ENCODE results near the gene DCDC2C. TPM values are rescaled to one million over a fixed set of nuclear protein-coding genes. Genes with fewer than 3 reads are reported as not detected.

The DCDC2C gene
- total RNA-seq, 1 experiment from 2014 or later, result not detected

DNA sequence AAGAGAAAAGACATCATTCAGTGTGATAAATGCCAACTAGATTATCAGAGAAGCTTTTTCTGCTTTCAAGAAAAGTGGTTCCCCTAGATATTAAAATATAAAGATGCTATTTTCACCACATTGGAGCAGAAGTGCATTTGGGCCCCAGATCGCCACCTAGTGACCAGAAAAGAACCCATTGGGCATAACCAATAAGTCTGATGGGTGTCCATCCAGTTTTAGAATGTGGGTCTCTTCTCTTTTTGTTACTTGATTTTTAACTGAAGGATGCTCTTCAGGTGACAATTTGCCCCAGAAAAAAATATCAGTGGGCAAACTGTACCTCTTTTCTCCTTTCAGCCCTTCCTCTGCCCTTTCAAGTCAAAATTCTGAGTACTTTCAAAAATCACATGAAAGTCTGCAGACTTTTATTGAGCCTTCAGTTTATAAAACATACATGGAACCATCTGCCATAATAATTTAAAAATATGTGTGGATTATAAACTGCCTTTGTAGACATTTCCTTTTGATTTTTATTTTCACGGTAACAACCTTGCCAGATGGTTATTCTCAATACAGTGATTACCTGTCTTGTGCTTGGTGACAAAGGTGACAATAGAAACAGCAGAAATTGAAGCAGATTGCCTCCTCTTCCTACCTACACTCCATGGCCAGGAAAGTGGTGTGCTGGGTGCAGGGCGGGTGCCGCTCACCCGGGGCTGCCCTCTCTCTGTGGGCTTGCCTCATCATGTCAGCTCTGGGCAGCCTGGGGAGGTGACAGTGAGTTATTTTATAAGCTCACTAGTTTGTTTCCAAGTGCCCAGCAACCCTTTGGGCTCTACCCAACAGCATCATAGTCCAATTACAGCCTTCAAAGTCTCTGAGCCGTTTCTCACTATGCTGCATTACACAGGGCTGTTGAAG is 124.5 kb downstream of the DCDC2C start:
- peak; percentile 66 for DNase-seq (ENCODE audit: low read depth, low spot score)
- in situ Hi-C loops (cut with HindIII; ENCODE audit: low pct_unique_long_range_greater_than_20kb, low sequenced_read_pairs), result no loop called here

DNA sequence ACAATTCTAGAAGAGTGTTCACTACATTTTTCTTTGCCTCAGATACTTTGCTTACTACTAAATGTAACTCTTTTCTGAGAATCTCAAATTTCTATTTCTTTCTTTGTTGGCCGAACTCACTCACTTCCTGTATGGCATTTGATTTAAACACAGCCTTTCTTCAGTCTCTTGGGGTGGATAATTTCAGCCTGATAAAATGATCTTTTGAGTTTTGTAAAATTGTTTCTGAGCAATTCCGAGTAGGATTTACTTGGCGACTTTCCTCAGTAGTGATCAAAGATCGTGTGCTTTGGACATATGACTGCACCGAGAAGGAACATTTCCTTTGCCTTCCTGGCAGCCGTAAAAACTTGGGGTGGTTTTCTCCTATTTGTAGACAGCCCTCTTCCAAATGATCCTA is 127.4 kb downstream of the DCDC2C start:
- in situ Hi-C loops (cut with HindIII; ENCODE audit: low pct_unique_long_range_greater_than_20kb, low sequenced_read_pairs), result no loop called here
- DNase-seq (ENCODE audit: low read depth, low spot score), result no peak

DNA sequence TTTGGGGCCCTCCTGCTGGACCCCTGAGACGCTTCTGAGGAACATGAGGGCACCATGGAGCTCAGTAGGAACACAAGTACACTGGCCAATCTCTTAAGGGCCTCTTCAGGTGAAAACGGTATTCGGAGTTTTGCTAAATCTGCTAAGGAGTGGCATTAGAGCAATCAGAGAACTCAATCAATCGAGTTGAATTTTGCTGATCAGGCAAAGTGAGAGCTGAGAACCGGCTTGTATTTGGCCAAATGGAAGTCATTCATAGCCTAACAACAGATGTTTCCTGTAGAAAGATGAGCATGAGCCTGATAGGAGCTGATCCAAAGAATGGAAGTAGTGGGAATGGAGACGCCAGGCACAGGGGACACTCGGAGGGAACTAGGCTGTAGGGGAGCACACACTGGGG is 133.7 kb downstream of the DCDC2C start:
- no peak for DNase-seq (ENCODE audit: low read depth, low spot score)
- in situ Hi-C loops (cut with HindIII; ENCODE audit: low pct_unique_long_range_greater_than_20kb, low sequenced_read_pairs), result no loop called here

DNA sequence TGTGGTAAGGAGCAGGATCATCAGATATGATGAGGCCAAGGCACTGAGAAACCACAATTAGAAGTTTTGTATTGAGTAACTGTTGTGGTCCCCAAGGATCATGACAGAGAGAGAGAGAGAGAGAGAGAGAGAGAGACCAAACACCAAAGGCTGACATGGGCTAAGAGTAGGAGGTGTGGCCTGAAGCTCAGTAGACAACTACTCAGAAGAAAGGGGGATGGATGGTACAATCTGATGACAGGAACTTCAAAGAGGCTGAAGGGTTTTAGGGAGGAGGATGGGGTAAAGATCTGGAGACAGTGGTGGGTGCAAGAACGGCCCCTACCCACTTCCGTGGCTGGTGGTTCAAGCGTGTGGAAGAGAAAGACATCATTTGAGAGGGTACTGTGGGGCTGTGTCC is 135.0 kb downstream of the DCDC2C start:
- no peak for DNase-seq (ENCODE audit: low read depth, low spot score)
- in situ Hi-C loops (cut with HindIII; ENCODE audit: low pct_unique_long_range_greater_than_20kb, low sequenced_read_pairs), result no loop called here

DNA sequence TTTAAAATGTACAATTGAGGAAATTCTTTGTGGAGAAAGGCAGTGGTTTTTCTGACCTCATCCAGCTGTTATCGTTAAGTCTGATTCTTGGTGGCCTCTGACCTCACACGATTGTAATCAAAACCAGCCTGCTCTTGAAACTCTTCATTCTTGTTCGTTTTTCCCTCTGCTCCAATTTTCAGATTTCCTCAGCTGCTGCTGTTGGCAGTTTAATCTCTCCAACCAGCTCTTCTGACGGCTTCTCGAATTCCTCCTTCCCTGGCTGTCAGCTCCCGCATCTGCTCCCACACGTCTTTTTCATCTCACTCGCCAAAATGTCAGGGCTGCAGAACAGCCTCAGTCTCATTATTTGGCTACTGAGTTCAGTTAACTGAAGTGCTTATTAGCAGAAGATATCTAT is 136.1 kb downstream of the DCDC2C start:
- DNase-seq (ENCODE audit: low read depth, low spot score), result no peak
- in situ Hi-C loops (cut with HindIII; ENCODE audit: low pct_unique_long_range_greater_than_20kb, low sequenced_read_pairs), result no loop called here

DNA sequence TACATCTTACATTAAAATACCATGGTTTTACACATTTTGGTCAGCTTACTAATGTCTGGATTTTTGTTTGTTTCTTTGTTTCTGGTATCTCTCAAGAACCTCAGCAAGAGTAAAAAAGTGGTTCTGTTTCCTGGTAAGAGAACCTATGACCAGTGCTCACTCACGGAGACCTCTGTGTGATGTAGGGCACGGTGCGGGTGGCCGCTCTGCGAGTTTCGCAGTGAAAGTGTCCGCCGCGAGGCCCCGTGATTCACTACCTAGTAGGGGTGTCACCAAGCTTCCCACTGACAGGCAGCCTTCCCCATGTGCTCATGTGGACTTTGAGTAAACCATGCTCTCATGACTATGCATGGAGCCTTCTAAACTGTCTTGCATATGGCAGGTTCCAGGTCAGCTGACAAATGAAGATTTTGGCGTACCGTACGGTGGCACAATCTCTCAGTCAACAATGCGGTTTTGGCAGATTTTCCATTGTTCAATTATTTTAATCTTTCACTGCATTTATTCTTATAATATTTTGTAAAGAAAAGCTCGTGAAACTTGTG is 137.3 kb downstream of the DCDC2C start:
- in situ Hi-C loops (cut with HindIII; ENCODE audit: low pct_unique_long_range_greater_than_20kb, low sequenced_read_pairs), result no loop called here

DNA sequence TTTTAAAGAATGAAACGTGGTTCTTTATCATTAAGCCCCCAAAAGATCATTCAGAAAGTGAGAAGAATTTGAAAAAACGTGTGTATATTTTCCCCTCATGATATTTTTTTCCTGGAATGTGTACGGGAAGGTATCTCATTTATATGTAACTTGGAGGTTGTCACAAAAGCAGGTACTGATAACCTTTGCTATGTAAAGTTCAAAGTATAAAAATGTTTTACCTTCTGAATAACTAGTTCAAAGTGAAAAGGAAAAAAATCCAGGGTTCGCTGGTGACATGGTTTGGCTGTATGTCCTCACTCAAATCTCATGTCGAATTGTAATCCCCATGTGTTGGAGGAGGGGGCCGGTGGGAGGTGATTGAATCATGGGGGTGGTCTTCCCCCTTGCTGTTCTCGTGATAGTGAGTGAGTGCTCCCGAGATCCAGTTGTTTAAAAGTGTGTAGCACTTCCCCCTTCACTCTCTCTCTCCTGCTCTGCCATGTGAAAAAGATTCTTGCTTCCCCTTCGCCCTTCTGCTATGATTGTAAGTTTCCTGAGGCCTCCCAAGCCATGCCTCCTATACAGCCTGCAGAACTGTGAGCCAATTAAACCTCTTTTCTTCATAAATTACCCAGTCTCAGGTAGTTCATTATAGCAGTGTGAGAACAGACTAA is 144.2 kb downstream of the DCDC2C start:
- in situ Hi-C loops (cut with HindIII; ENCODE audit: low pct_unique_long_range_greater_than_20kb, low sequenced_read_pairs), result no loop called here
- DNase-seq (ENCODE audit: low read depth, low spot score), result no peak

More for the DNA sequence above, 137.3 kb downstream of the DCDC2C start:
- DNase-seq (ENCODE audit: low read depth, low spot score), result no peak

DNA sequence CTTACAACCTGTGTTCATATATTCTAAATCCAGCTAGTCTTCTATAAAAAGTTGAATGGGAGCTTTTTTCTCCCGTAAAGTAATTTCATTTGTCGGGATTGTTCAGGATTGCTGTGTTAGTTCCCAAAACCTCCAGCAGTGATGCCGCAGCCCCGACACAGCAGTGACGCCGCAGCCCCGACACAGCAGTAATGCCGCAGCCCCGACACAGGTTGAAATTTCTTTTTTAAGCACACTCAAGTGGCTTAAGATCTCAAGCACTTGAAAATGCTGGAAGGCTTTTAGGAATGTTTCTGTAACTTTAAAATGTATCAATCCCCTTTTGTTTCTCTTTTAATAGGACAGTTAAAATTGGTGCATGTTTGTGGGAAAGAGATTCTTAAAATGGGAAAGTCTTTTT is 145.4 kb downstream of the DCDC2C start:
- in situ Hi-C loops (cut with HindIII; ENCODE audit: low pct_unique_long_range_greater_than_20kb, low sequenced_read_pairs), result no loop called here
- no peak for DNase-seq (ENCODE audit: low read depth, low spot score)

DNA sequence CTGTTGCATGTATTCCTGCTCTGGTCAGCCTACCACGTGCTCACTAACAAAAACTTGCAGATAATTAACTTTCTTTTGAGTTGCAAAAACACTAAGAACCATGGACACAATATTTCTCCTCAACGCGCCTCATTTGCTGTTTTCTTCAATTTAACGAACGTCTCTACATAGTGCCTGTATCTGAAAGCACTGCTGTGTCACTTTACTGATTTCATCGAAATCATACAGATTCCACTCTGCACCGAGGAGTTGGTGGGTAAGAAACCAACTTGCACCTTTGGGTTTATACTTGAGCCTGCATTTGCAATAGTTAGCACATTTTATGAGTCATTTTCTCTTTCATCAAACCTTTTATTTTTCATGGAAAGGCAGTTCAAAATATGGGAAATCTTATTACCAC is 145.8 kb downstream of the DCDC2C start:
- no peak for DNase-seq (ENCODE audit: low read depth, low spot score)
- in situ Hi-C loops (cut with HindIII; ENCODE audit: low pct_unique_long_range_greater_than_20kb, low sequenced_read_pairs), result no loop called here

DNA sequence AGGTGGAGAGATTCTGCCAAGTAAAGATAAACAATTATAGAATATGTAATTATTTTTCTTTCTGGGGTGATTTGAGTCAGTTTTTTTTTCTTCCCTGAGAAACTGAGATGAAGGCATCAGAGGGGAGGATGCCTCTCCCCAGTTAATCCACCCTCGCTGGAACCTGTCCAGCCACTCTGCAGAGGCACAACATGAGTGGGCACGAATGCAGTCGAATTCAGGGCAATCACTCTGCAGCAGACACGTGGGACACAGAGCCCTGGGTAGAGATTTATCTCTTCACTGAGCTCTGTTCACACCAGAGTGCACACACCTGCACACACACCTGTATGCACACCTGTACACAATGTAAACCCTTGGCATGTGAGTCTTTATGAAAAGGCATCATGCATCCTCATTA is 154.2 kb downstream of the DCDC2C start:
- in situ Hi-C loops (cut with HindIII; ENCODE audit: low pct_unique_long_range_greater_than_20kb, low sequenced_read_pairs), result no loop called here
- no peak for DNase-seq (ENCODE audit: low read depth, low spot score)

DNA sequence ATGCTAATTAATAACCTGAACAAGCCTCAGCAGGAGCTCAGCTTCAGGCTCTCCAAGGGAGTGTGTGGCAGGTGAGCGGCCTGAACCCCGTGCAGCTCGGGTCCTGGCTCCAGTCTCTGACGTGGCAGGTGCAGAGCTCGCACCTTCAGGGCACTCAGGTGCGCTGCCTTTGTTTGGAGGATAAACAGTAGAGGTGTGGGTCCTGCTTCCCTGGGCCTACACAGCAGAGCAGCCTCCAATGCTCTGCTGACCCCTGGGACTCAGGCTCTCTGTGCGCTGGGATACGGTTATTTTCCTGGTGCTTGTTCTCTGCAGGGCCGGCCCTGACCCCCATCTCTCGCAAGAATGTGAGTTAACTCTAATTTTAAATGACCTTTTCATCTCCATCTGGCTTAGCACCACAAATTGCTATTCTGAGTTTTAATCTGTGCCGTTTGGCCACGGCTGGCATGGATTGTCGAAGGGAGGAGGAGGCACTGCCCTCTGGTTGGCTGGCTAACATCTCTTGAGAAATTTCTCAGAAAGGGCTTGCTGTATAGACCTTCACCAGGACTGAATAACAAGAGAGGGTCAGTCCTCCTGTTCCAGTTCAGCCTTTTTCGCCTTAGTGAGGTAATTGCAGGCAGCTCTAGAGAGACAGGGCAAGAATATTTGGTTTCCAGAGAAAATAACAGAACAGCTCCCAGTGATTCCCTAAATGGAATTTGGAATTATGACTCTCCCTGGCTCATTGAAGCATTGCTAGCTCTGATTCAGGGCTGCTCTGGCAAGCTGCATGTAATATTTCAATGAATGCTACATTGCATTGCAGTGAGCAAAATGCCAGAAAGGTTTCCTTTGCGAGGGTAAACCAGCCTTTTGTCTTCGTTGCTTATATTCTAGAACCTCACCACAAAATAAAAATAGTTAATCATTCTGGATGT is 161.8 kb downstream of the DCDC2C start:
- in situ Hi-C loops (cut with HindIII; ENCODE audit: low pct_unique_long_range_greater_than_20kb, low sequenced_read_pairs), result no loop called here
- no peak for DNase-seq (ENCODE audit: low read depth, low spot score)

DNA sequence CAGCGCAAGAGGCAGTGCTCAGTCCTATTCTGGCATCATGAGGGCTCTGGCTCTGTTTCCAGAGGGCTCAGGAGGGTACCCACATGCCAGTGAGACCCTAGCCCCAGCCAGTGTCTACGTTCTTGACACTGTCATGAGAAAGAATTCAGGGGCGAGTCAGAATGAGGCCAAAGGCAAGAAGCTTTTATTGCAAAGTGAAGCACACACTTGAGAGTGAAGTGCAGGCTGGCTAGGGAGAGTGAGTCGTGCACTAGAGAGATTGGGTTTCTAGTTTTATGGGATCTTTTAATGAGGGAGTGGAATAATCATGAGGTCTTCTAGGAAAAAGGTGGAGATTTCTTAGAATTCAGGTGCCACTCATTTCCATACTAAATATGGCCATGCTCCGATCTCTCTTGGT is 164.1 kb downstream of the DCDC2C start:
- no peak for DNase-seq (ENCODE audit: low read depth, low spot score)
- in situ Hi-C loops (cut with HindIII; ENCODE audit: low pct_unique_long_range_greater_than_20kb, low sequenced_read_pairs), result no loop called here

DNA sequence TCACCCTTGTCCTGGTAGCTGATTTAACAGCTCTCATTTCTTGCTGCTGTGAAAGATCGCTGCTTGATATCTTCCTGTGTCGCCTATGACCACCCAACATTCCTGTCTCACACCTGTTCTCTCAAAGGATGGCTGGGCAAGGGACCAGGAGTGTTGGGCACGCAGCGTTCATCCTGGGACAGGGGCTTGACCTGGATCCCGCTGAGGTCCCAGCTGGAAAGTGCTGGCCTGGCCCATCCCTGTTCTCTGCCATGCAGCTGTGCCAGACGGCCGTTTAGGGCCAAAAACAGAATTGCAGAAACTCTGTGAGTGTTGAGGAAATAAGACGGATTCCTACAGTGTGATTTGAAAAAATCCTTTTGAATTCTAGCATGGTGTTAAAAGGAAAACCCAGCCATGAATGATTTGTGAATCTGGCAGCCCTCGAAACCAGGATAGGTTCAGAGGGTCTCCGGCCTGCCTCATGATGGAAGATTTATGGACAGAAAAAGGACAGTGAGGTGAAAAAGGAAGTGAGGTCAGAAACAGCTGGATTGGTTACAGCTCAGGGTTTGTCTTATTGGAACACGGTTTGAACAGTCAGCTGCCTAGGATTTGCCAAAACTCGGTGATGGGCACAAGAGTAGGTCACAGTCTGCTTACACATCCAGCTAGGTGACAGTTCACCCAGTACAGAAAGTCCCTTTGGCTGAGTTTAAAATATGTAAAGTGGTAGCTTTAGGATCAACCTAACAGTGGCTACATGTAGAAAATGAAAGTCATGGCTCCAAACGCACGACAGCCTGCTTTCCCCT is 164.8 kb downstream of the DCDC2C start:
- in situ Hi-C loops (cut with HindIII; ENCODE audit: low pct_unique_long_range_greater_than_20kb, low sequenced_read_pairs), result no loop called here
- no peak for DNase-seq (ENCODE audit: low read depth, low spot score)

DNA sequence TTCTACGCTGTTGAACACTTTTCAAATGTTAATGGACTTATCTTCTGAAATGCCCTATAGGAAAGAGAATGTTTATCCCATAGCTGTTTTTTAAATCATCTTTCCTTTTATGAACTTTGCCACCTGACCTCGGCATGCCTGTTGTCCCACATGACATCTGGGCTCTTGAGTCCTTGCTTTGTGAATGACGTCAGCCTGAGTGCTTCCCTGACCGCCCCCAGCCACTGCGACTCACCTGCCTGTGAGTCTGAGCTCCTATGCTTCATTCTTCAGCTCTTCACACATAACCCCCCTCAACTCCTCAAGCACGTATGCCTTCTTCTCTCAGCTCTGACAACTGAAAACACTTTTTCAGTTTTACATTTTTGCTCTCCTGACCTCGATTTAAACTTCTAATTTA is 166.8 kb downstream of the DCDC2C start:
- DNase-seq (ENCODE audit: low read depth, low spot score), result no peak
- in situ Hi-C loops (cut with HindIII; ENCODE audit: low pct_unique_long_range_greater_than_20kb, low sequenced_read_pairs), result no loop called here

DNA sequence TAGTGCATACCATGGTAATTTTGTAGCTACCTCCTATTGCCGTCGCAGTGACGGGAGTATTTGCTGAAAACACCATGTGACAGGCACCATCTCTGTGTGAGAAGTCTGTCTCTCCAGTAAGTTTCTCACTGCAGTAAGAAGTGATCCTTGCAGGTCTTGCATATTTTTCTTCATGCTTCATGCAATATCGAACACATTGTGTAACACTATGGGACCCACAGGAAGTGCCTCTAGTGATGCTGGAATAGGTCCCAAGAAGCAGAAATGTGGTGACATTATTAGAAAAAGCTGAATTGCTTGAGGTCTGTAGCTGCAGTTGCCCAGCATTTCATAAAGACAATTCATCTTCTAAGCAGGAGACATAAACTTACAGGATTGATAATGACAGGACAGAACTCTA is 167.6 kb downstream of the DCDC2C start:
- in situ Hi-C loops (cut with HindIII; ENCODE audit: low pct_unique_long_range_greater_than_20kb, low sequenced_read_pairs), result no loop called here
- DNase-seq (ENCODE audit: low read depth, low spot score), result no peak

DNA sequence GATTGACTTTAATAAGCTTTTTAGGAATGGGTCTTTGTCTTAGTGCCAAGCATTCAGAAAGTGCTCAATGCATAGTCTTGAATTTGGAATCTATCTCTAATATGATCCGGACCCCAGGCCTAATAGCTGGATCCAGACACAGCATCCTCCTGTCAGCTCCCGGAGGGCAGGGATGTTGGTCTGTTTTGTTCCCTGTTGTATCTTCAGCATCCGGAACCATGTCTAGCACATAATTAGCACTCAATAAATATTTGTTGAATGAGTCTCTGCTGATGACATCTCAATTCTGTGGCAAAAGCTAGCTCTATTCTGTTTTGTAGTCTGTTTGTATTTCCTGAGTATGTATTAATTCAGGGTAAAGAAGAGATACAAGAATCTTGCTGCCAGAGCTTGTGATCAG is 169.1 kb downstream of the DCDC2C start:
- no peak for DNase-seq (ENCODE audit: low read depth, low spot score)
- in situ Hi-C loops (cut with HindIII; ENCODE audit: low pct_unique_long_range_greater_than_20kb, low sequenced_read_pairs), result no loop called here

DNA sequence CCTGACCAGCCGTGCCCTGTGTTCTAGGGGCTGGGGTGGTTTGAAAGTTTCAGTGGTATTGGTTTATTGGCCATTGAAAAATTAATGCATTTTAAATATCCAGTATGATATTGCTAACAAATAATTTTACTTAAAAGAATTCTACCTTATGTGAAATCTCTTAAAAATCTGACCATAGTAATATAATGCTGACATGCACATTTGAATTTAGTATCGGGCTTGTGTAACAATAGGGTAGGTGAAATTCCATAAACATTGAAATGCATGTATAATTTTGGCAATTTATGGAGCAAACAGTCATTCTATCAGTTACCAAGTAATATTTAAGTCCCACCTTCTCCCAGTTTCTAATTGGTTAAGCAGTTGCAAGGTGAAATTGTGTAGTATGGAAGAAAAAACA is 170.5 kb downstream of the DCDC2C start:
- no peak for DNase-seq (ENCODE audit: low read depth, low spot score)
- in situ Hi-C loops (cut with HindIII; ENCODE audit: low pct_unique_long_range_greater_than_20kb, low sequenced_read_pairs), result no loop called here
